Trophoblast cell (in vitro differentiated cells and primary cell): Measurements from ENCODE around the gene MRPL17.

Source experiments
- DNase-seq, 2 donors: peaks; one replicate each; pipeline ENCODE4 v3.0.0-alpha.2; 2016
- H2AFZ ChIP-seq: 2 replicates; pipeline ENCODE4 v1.6.1; 2013; ENCODE audit warnings: low read length, moderate library complexity, mild to moderate bottlenecking; ENCODE audit not compliant: insufficient read depth, poor library complexity
- H2AK5ac ChIP-seq: 2 replicates; pipeline ENCODE4 v1.6.1; 2013; ENCODE audit warnings: mild to moderate bottlenecking, low read length
- H2BK120ac ChIP-seq: 2 replicates; pipeline ENCODE4 v1.6.1; 2013; ENCODE audit warnings: low read length, mild to moderate bottlenecking, moderate library complexity; ENCODE audit not compliant: insufficient read depth, poor library complexity
- H2BK12ac ChIP-seq: 2 replicates; pipeline ENCODE4 v1.6.1; 2013; ENCODE audit warnings: mild to moderate bottlenecking, low read length, moderate library complexity
- H2BK5ac ChIP-seq: 2 replicates; pipeline ENCODE4 v1.6.1; 2013; ENCODE audit warnings: low read length, low read depth, moderate library complexity, mild to moderate bottlenecking; ENCODE audit not compliant: poor library complexity
- H3K14ac ChIP-seq: 2 replicates; pipeline ENCODE4 v1.6.1; 2013; ENCODE audit warnings: mild to moderate bottlenecking, low read length
- H3K18ac ChIP-seq: 2 replicates; pipeline ENCODE4 v1.6.1; 2013; ENCODE audit warnings: mild to moderate bottlenecking, low read length
- H3K23ac ChIP-seq: 2 replicates; pipeline ENCODE4 v1.6.1; 2013; ENCODE audit warnings: low read length
- H3K27ac ChIP-seq: 2 replicates; pipeline ENCODE4 v1.5.1; 2013; ENCODE audit warnings: low read depth, mild to moderate bottlenecking, inconsistent platforms, low read length, moderate library complexity
- H3K27me3 ChIP-seq: 2 replicates; pipeline ENCODE4 v1.6.1; 2013; ENCODE audit warnings: inconsistent platforms, mild to moderate bottlenecking, low read length, moderate library complexity; ENCODE audit not compliant: insufficient read depth
- H3K36me3 ChIP-seq, 2 experiments: 1 replicate in 1 of 2; 2 replicates in 1 of 2; pipeline ENCODE4 v1.6.1; 2013; ENCODE audit warnings: low read length in 2 of 2, mild to moderate bottlenecking in 2 of 2, moderate library complexity in 1 of 2; ENCODE audit not compliant: insufficient read depth in 2 of 2, control insufficient read depth in 1 of 2
- H3K4ac ChIP-seq: 2 replicates; pipeline ENCODE4 v1.6.1; 2013; ENCODE audit warnings: low read depth, mild to moderate bottlenecking, low read length, moderate library complexity
- H3K4me1 ChIP-seq, 2 experiments: 1 replicate in 1 of 2; 2 replicates in 1 of 2; pipeline ENCODE4 v1.6.1; 2013; ENCODE audit warnings: low read length in 2 of 2, mild to moderate bottlenecking in 2 of 2, moderate library complexity in 1 of 2; ENCODE audit not compliant: insufficient read depth in 2 of 2, control insufficient read depth in 1 of 2
- H3K4me2 ChIP-seq: 2 replicates; pipeline ENCODE4 v1.6.1; 2013; ENCODE audit warnings: inconsistent platforms, mild to moderate bottlenecking, low read length, moderate library complexity
- H3K4me3 ChIP-seq: 2 replicates; pipeline ENCODE4 v1.5.1; 2013; ENCODE audit warnings: mild to moderate bottlenecking, low read depth, low read length, inconsistent platforms
- H3K79me1 ChIP-seq: one replicate; pipeline ENCODE4 v1.6.1; 2013; ENCODE audit warnings: low read length
- H3K79me2 ChIP-seq: 2 replicates; pipeline ENCODE4 v1.6.1; 2013; ENCODE audit warnings: low read length, mild to moderate bottlenecking; ENCODE audit not compliant: control insufficient read depth, insufficient read depth, poor library complexity
- H3K9ac ChIP-seq: 2 replicates; pipeline ENCODE4 v1.6.1; 2013; ENCODE audit warnings: mild to moderate bottlenecking, low read length
- H3K9me3 ChIP-seq: 2 replicates; pipeline ENCODE4 v1.6.1; 2013; ENCODE audit warnings: low read depth, mild to moderate bottlenecking, control low read depth, inconsistent platforms, low read length; ENCODE audit not compliant: insufficient read depth
- H4K12ac ChIP-seq: 2 replicates; pipeline ENCODE4 v1.6.1; 2013; ENCODE audit warnings: low read depth, mild to moderate bottlenecking, low read length, moderate library complexity
- H4K8ac ChIP-seq: 2 replicates; pipeline ENCODE4 v1.6.1; 2013; ENCODE audit warnings: low read depth, mild to moderate bottlenecking, low read length, moderate library complexity
- H4K91ac ChIP-seq: one replicate; pipeline ENCODE4 v1.6.1; 2013; ENCODE audit warnings: low read depth, mild to moderate bottlenecking, low read length, moderate library complexity
- WGBS: extraction: QIAGEN DNeasy Blood & Tissue Kit; methylation state at CpG from one replicate; pipeline ENCODE4 v1.1.7; 2013; ENCODE audit warnings: missing lambda C conversion rate; ENCODE audit not compliant: insufficient read length, insufficient coverage; ENCODE audit errors: extremely low coverage; 5-methylcytosine and 5-hydroxymethylcytosine counted together

MRPL17 gene

DNA sequence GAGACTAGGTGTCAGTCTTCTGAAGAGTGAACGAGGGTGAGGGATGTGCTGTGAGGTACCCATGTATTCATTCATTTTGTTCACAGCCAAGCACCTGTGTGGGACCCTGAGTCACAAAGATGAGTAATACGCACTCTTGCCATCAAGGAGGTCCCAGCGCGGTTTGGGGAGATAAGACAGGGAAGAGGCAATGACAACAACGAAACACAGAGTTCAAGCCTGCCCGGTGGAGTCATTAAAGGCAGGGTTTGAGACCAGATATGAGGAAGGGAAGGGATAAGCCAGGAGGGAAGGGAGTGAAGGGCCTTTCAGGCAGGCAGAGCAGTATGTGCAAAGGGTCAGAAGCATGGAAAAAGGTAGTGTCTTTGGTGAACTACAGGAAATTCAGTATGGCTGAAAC, 32.2 kb downstream of the MRPL17 start:
- H4K8ac ChIP-seq = no peak overlapping the region
- no peak overlapping the region for H2AK5ac ChIP-seq
- H3K14ac ChIP-seq = no peak overlapping the region
- no peaks in the 10 kb centered on the region for H3K36me3 ChIP-seq
- H3K4ac ChIP-seq = no peak overlapping the region
- no peak overlapping the region for H3K4me3 ChIP-seq
- H2BK5ac ChIP-seq = no peak overlapping the region
- H3K79me2 ChIP-seq = no peaks in the 10 kb centered on the region
- H4K91ac ChIP-seq = no peak overlapping the region
- H4K12ac ChIP-seq = no peak overlapping the region
- no peak overlapping the region for H3K18ac ChIP-seq
- H3K27me3 ChIP-seq = peaks cover 21% of the 10 kb centered on the region
- H2BK120ac ChIP-seq = no peak overlapping the region
- H3K27ac ChIP-seq = no peak overlapping the region
- no peak overlapping the region for H3K9ac ChIP-seq
- no peak overlapping the region for H2AFZ ChIP-seq
- no peak overlapping the region for H3K23ac ChIP-seq
- no peaks in the 10 kb centered on the region for H3K79me1 ChIP-seq
- peak; percentile 7 to 31 for DNase-seq
- no CpG with 5 or more reads among the region's 6 CpGs for WGBS
- H3K4me2 ChIP-seq = no peak overlapping the region
- H3K9me3 ChIP-seq = no peaks in the 10 kb centered on the region
- H3K4me1 ChIP-seq = peaks cover 0 to 6% of the 10 kb centered on the region in 2 experiments
- H2BK12ac ChIP-seq = no peak overlapping the region

DNA sequence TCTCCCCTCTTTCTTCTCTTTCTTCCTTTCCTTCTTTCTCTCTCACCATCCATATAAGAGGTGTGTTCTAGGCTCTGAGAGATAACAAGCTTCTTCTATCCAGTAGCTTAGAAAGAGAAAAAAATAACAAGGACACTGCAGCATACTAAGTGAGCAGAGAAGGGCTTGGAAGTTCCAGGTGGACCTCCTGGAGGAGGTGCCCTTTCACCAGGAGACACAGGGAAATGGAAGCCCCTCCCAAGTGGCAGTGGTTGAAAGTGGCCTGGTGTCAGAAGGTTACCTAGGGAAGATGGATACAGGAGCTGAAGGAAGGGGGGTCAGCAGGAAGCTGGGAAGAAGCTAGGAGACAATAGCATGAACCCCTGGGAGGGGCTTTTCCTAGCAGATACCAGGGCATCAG, 33.0 kb downstream of the MRPL17 start:
- DNase-seq = no peak
- Histone ChIP-seq H4K8ac (no peak overlapping the region), H3K36me3 (no peaks in the 10 kb centered on the region), H3K4me1 (peaks cover 0 to 2% of the 10 kb centered on the region in 2 experiments), H3K4ac (no peak overlapping the region), H3K27me3 (peaks cover 15% of the 10 kb centered on the region), H3K4me3 (no peak overlapping the region), H2AK5ac (no peak overlapping the region), H3K14ac (no peak overlapping the region), H4K91ac (no peak overlapping the region), H2BK12ac (no peak overlapping the region), H3K23ac (no peak overlapping the region), H3K79me2 (no peaks in the 10 kb centered on the region), H3K9me3 (no peaks in the 10 kb centered on the region), H3K9ac (no peak overlapping the region), H3K18ac (no peak overlapping the region), H3K4me2 (no peak overlapping the region), H2BK120ac (no peak overlapping the region), H2AFZ (no peak overlapping the region), H3K27ac (no peak overlapping the region), H3K79me1 (no peaks in the 10 kb centered on the region), H2BK5ac (no peak overlapping the region), H4K12ac (no peak overlapping the region)

DNA sequence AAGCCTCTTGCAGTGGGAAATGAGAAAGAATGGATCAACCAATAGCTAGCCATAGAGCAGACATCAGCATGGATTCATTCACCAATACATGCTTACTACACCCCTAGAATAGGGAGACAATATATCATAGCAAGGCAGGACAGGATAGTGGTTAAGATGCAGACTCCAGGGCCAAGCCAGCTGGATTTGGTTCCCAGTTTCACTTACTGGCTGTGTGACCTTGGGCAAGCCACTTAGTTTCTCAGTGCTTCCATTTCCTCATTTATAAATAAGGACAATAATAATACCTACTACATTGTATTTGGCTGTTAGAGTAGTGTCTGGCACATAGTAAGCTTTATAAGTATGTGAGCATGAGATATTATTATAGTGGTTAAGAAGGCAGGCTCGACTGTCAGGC, 34.6 kb downstream of the MRPL17 start:
- peaks cover 3% of the 10 kb centered on the region for H3K27me3 ChIP-seq

DNA sequence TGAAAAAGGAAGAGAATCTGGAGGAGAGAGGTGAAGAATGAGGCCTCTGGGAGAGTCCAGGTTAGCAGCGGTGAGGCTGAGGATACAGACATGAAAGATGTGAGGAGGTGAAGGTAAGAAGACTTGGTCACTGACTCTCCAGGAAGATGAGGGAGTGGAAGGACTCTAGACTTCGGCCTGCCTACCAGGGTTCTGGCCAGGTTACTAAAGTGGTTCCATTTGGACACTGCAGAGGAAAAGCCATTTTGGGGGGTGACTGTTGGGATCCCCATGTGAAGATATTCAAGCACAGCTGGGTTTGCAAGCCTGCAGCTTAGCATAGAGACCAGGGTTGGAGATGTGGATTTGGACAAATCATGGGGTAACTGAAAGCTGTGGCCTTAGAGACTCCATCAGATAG, 35.3 kb downstream of the MRPL17 start:
- H3K79me1 ChIP-seq = no peaks in the 10 kb centered on the region
- no peak overlapping the region for H3K4me2 ChIP-seq
- H3K9me3 ChIP-seq = no peaks in the 10 kb centered on the region
- no peak overlapping the region for H4K8ac ChIP-seq
- H2AFZ ChIP-seq = no peak overlapping the region
- WGBS = no CpG with 5 or more reads among the region's 2 CpGs
- no peak overlapping the region for H2BK5ac ChIP-seq
- no peaks in the 10 kb centered on the region for H3K27me3 ChIP-seq
- H3K9ac ChIP-seq = no peak overlapping the region
- H3K14ac ChIP-seq = no peak overlapping the region
- H3K4ac ChIP-seq = no peak overlapping the region
- no peak for DNase-seq
- no peaks in the 10 kb centered on the region for H3K36me3 ChIP-seq
- no peak overlapping the region for H4K12ac ChIP-seq
- H3K18ac ChIP-seq = no peak overlapping the region
- H2BK120ac ChIP-seq = no peak overlapping the region
- H3K23ac ChIP-seq = no peak overlapping the region
- no peak overlapping the region for H2BK12ac ChIP-seq
- no peak overlapping the region for H2AK5ac ChIP-seq
- no peak overlapping the region for H3K27ac ChIP-seq
- H3K4me1 ChIP-seq = no peaks in the 10 kb centered on the region
- H3K79me2 ChIP-seq = no peaks in the 10 kb centered on the region
- no peak overlapping the region for H4K91ac ChIP-seq
- no peak overlapping the region for H3K4me3 ChIP-seq

More for the DNA sequence above, 34.6 kb downstream of the MRPL17 start:
- Histone ChIP-seq H3K4me3 (no peak overlapping the region), H3K4me1 (no peaks in the 10 kb centered on the region), H2BK12ac (no peak overlapping the region), H3K18ac (no peak overlapping the region), H3K36me3 (no peaks in the 10 kb centered on the region), H3K4me2 (no peak overlapping the region), H2BK5ac (no peak overlapping the region), H3K9ac (no peak overlapping the region), H3K4ac (no peak overlapping the region), H2BK120ac (no peak overlapping the region), H3K79me2 (no peaks in the 10 kb centered on the region), H4K91ac (no peak overlapping the region), H3K9me3 (no peaks in the 10 kb centered on the region), H3K14ac (no peak overlapping the region), H2AFZ (no peak overlapping the region), H3K79me1 (no peaks in the 10 kb centered on the region), H2AK5ac (no peak overlapping the region), H3K23ac (no peak overlapping the region), H4K12ac (no peak overlapping the region), H3K27ac (no peak overlapping the region), H4K8ac (no peak overlapping the region)
- DNase-seq = no peak
- no CpG with 5 or more reads among the region's 1 CpG for WGBS
